Erythroblast (primary cell): ENCODE data around the gene FBLN2.

Experiments used
- DNase-seq, 2 experiments: peaks; one replicate each; lab custom pipeline; 2025; lab: John Stamatoyannopoulos, UW
- GATA1 ChIP-seq: IDR thresholded peaks from 2 replicates; pipeline ENCODE4 v1.6.1; 2011; ENCODE audit warnings: low read depth, mild to moderate bottlenecking, control low read depth, low read length, moderate library complexity
- POLR2A ChIP-seq: IDR thresholded peaks from 2 replicates; pipeline ENCODE4 v1.6.1; 2011; ENCODE audit warnings: mild to moderate bottlenecking, low read length

Gene FBLN2

GRCh38 chr3:13619661-13620230 lies 70.8 kb downstream of the FBLN2 start:
- no peak for TF ChIP-seq POLR2A
- TF ChIP-seq GATA1, result no peak
- no peak for DNase-seq

GRCh38 chr3:13620281-13620680 lies 71.4 kb downstream of the FBLN2 start:
- no peak for DNase-seq
- TF ChIP-seq POLR2A, result no peak
- TF ChIP-seq GATA1, result no peak

DNA sequence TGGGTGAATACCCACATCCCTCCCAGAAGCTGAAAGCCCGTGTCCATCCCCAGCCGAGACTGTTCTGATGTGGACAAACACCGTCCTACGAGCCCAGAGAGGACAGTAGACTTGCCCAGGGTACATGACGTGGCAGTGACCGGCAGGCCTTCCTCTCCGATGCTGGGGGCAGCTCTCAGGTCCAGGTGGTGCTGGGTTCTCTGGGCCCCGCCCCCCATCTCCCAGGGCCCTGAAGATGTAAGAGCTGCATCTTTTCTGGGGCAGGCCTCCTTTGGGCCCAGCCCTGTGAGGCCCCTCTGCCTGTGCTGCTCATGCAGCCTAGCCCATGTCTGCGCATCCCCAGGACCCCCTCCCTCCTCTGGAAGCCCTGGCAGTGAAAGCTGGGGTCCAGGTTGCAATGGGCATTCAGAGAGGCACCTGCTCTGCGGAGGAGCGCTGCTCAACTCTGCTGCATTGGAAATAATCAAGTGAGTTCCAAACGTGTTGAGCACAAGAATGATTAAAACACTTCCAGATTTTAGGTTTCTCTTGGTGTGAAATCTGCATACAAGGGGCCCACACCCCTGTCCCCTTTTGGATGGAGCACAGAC lies 71.9 kb downstream of the FBLN2 start:
- no peak for DNase-seq

DNA sequence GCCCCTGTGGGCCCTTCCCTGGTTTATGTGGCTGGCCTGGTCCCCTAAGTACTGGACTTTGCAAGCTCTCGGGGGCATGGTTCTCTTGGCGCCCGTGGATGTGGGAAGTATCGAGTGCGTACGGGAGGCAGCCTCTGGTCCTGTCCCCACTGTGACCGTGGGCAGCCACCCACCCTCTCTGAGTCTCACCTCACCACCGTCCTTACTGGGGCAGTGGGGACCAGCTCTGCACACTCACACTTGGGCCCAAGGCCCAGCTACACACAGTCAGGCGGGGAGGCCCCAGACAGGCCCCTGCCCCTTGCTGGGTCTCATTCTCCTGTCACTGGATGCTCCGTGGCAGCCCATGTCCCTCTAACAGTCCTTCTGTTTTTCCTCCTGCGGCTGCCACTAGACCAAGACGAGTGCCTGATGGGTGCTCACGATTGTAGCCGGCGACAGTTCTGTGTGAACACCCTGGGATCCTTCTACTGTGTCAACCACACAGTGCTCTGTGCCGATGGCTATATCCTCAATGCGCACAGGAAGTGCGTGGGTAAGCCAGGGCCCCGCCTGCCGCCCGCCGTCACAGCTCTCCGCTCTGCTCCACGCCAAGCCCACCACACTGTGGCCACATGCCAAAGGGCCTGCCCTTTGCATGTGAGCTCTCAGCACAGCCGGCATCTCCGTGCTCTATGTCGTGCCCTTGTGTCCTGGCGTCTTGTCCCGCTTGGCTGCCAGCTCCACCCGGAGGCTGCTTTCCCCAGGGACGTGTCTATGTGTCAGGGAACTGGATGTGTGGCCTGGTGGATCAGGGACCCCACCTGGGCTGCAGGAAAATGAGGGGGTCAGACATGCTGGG lies 72.7 kb downstream of the FBLN2 start:
- no peak for DNase-seq
- TF ChIP-seq POLR2A (no peak), GATA1 (no peak)

More for the DNA sequence above, 71.9 kb downstream of the FBLN2 start:
- TF ChIP-seq POLR2A (no peak), GATA1 (no peak)

DNA sequence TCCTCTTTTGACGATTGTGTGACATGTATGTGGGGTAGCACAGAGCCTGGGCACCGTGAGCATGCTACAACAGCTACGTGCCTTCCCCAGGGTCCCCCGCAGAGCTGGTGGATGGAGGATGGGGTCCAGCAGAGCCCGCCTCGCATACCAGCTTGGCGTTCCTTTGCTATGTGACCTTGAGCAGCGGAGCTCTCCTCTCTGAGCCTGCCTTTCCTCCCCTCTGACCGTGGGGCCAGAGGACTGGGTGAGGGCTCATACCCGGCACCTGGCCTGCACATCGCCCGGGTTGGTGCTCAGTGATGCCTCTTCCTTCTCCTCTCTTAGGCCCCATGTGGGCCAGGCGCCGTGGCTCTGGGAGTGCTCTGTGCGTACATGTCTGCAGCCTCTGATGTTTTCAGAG lies 73.4 kb downstream of the FBLN2 start:
- TF ChIP-seq GATA1 (no peak), POLR2A (no peak)
- DNase-seq, result no peak

DNA sequence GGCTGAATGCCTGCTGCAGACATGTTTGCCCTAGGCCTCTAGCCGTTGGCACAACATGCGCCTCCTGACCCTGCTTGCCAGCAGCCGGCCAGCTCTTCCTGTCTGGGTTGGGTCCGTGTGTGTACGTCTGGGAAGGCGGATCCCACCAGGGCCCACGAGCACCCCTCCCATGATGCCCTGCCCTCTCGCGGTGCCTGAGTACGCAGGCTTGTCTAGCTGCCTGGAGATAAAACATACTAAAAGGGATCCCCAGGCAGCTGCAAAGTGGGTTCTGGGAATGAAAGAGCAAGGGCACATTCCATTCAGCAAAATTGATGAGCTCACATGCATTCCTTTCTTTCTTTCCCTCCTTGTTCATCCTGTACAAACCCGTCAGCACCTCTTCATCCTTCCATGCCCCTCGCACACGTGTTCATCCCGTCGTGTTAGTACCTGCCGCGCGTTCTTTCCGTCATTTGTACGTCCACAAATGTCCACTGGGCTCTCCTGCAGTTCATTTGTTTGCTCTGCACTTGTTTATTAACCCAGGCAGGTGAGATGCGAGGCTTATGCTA lies 74.3 kb downstream of the FBLN2 start:
- no peak for TF ChIP-seq GATA1
- no peak for TF ChIP-seq POLR2A
- DNase-seq, result no peak

GRCh38 chr3:13624021-13624420 lies 75.1 kb downstream of the FBLN2 start:
- TF ChIP-seq POLR2A, result no peak
- TF ChIP-seq GATA1, result no peak

GRCh38 chr3:13624671-13625125 lies 75.8 kb downstream of the FBLN2 start:
- TF ChIP-seq POLR2A (no peak), GATA1 (no peak)

More at GRCh38 chr3:13624021-13624420, 75.1 kb downstream of the FBLN2 start:
- DNase-seq, result no peak

GRCh38 chr3:13626396-13626795 lies 77.5 kb downstream of the FBLN2 start:
- DNase-seq, result no peak
- TF ChIP-seq GATA1 (no peak), POLR2A (no peak)

More at GRCh38 chr3:13624671-13625125, 75.8 kb downstream of the FBLN2 start:
- no peak for DNase-seq

GRCh38 chr3:13626915-13627460 lies 78.1 kb downstream of the FBLN2 start:
- TF ChIP-seq GATA1 (no peak), POLR2A (no peak)
- no peak for DNase-seq

- TF ChIP-seq GATA1 (no peak), POLR2A (no peak)
- DNase-seq, result no peak
Measured at GRCh38 chr3:13627681-13628080, 78.8 kb downstream of the FBLN2 start.

DNA sequence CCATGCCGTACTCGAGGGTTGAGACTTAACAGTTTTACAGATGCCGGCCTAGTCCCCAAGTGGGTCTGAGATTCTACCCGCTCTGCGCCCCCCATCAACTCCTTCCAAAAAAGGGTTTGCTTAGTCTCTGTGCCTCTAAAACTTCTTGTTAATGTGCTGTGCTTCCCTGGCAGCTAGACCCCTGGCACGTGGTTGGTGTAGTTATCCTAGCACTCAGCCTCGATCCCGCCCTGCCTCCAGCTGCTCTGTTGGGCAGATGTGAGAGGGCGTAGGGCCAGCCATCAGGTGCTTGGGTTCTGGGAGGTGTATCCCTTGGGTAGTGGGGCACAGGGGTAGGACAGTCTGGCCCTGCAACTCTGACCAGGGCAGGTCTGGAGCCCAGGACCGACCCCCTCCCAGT lies 79.5 kb downstream of the FBLN2 start:
- TF ChIP-seq POLR2A, result no peak
- TF ChIP-seq GATA1, result no peak
- DNase-seq, result no peak

DNA sequence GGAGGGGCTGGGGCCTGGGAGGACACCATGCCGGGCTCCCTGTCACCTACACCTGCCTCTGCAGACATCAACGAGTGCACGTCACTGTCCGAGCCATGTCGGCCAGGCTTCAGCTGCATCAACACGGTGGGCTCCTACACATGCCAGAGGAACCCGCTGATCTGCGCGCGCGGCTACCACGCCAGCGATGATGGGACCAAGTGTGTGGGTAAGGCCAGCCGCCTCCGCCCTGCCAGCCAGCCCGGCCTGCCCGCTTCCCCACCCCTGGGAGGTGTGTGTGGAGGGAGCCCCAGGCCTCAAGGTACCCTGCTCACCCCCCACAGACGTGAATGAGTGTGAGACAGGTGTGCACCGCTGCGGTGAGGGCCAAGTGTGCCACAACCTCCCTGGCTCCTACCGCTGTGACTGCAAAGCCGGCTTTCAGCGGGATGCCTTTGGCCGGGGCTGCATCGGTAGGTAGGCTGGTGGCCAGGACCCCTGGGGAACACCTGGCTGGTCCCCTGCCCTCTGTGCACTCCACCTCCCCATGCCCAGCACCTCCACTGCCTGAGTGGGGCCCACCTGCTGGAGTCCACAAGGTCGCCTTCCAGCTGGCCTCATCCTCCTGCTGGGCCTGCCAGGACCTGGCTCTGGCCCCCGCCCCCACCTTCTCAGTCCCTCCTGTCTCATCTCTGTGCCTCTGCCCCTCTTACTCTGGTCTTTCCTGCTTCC lies 80.1 kb downstream of the FBLN2 start:
- DNase-seq, result no peak
- TF ChIP-seq POLR2A (no peak), GATA1 (no peak)
